Epithelial cell of prostate (primary cell): ENCODE data around the gene FDXR.
A peak's percentile ranks its signal among the peaks of the same experiment; 100 is the strongest.
"Not testable (repeated sequence)": the region's sequence is repeated elsewhere in the genome, so short reads cannot be mapped to it uniquely, and the experiment has no call there.

Experiments
- DNase-seq: peaks from one replicate; pipeline ENCODE4 v3.0.0-alpha.2; 2011; ENCODE audit warnings: low read depth, low spot score
- H3K27ac ChIP-seq: fragments of 450-650 bp; 2 replicates; pipeline ENCODE4 v1.5.1; 2017; ENCODE audit warnings: mild to moderate bottlenecking

FDXR gene

DNA sequence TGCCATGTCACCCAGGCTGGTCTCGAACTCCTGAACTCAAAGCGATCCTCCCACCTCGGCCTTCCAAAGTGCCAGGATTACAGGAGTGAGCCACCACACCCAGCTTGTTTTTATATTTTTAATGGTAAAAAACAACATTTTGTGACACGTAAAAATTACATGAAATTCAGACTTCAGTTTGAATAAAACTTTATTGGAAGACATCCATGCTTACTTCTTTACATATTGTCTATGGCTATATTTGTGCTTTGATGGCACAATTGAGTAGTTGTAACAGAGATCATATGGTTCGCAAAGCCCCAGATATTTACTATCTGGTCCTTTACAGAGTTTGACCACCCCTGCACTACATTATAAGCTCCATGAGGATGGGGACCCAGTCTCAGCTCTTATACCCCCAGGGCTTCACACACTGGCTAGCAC lies 1.8 kb upstream of the FDXR start:
- no peak for DNase-seq

GRCh38 chr17:74873874-74874614 lies 1.2 kb upstream of the FDXR start:
- no peak for DNase-seq
- H3K27ac ChIP-seq: peak overlapping the region; percentile 76

More for the DNA sequence above, 1.8 kb upstream of the FDXR start:
- no peak overlapping the region for H3K27ac ChIP-seq

- peak overlapping the region; percentile 76 for H3K27ac ChIP-seq
- DNase-seq: peak; percentile 99
These were observed 461 bp upstream of the FDXR start for GRCh38 chr17:74873037-74873873.

GRCh38 chr17:74871356-74872076 lies 1.3 kb downstream of the FDXR start:
- H3K27ac ChIP-seq: no peak overlapping the region
- no peak for DNase-seq

GRCh38 chr17:74870512-74870911 lies 2.3 kb downstream of the FDXR start:
- no peak overlapping the region for H3K27ac ChIP-seq
- DNase-seq: no peak

DNA sequence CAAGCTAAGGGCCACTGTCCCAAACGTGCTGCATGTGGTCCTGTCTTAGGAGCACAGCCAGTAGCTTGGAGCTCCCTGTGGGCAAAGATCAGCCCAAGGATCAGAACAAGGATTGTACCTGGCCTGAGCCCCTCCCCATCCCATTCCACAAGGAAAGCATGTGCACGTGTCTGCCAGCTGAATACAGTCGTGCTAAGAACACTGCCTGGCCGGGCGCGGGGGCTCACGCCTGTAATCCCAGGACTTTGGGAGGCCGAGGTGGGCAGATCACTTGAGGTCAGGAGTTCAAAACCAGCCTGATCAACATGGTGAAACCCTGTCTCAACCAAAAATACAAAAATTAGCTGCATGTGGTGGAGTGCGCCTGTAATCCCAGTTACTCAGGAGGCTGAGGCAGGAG lies 2.8 kb downstream of the FDXR start:
- DNase-seq, H3K27ac ChIP-seq: not testable (repeated sequence)

GRCh38 chr17:74868908-74869255 lies 3.9 kb downstream of the FDXR start:
- no peak for DNase-seq
- no peak overlapping the region for H3K27ac ChIP-seq

GRCh38 chr17:74868251-74868907 lies 4.4 kb downstream of the FDXR start:
- no peak overlapping the region for H3K27ac ChIP-seq

DNA sequence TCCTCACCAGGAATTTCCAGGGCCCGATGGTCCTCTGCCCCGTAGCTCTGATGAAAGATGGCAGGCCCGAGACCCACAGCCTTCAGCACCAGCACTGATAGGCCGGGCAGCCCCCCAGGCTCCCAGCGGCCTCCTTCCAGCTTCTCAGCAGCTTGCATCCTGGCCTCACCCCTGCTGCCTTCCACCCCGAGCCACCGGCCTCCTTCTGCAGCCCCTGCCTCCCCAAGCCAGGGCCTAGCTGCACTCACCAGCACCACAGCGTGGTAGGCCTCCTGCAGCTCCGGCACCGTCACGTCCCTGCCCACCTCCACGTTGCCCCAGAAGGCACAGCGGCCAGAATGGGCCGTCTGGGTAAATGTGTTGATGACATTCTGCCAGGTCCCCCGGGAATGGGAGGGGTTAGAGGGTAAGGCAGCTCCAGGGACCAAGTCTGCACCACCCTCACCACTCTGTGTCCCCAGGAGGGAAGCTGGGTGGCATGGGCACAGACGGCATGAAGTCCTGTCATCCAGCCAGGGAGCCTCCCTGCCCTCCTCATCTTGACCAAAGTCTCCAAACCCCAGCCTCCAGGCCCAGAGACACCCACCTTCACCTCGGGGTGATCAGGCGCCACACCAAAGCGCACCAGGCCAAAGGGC lies 6.5 kb downstream of the FDXR start:
- DNase-seq: no peak
- H3K27ac ChIP-seq: no peak overlapping the region

More at GRCh38 chr17:74868251-74868907, 4.4 kb downstream of the FDXR start:
- no peak for DNase-seq

GRCh38 chr17:74865504-74866197 lies 7.1 kb downstream of the FDXR start:
- DNase-seq: no peak
- no peak overlapping the region for H3K27ac ChIP-seq

- no peak for DNase-seq
- H3K27ac ChIP-seq: no peak overlapping the region
These were observed 7.9 kb downstream of the FDXR start for GRCh38 chr17:74864866-74865395.

GRCh38 chr17:74864297-74864865 lies 8.4 kb downstream of the FDXR start:
- no peak for DNase-seq
- no peak overlapping the region for H3K27ac ChIP-seq

- DNase-seq: no peak
- H3K27ac ChIP-seq: no peak overlapping the region
These were observed 9.1 kb downstream of the FDXR start for GRCh38 chr17:74863420-74864296.

- DNase-seq: no peak
- H3K27ac ChIP-seq: no peak overlapping the region
These were observed 9.9 kb downstream of the FDXR start for GRCh38 chr17:74862919-74863318.

- no peak overlapping the region for H3K27ac ChIP-seq
- DNase-seq: no peak
These were observed 10.5 kb downstream of the FDXR start for GRCh38 chr17:74862108-74862901.

GRCh38 chr17:74861662-74862107 lies 11.1 kb downstream of the FDXR start:
- DNase-seq: no peak
- no peak overlapping the region for H3K27ac ChIP-seq
